ENCODE data around the gene POLR1D. TPM values are rescaled to one million over a fixed set of nuclear protein-coding genes. Genes with fewer than 3 reads are reported as not detected.

The POLR1D gene
- total RNA-seq, 1 donor from 2014 or later = 120 TPM

DNA sequence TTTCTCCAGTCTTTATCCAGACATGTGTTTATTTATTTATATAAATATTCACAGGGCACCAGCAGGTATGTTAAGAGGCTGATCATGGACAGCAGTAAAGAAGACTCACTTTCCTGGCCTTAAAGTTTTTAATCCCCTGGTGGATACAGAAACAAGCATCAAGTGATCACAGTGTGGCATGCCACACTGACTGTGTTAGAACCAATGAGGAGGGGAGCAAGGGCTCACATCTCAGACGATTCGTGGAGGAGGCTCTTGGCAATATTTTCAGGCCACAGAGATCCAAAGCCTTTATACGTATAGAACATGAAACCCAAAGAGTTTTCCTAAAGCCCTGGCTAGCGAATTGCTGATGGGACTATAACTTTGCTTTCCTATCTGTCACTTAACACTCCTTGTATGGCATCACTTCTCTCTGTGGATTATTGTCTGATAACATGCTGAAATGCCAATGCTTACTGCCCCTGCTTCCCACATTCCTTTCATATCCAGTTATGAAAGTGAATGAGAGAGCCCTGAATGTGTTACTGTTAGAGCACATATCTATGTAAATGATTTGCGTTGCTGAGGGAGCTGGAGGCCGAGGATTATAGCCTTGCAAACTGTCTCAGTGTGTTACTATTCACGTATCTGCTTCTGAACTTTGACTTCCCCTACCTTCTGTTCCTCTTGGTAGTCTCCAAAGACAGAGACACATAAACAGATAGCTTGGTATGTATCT, 37.6 kb downstream of the POLR1D start:
- H3K27me3 Mint-ChIP-seq (ENCODE audit: low read depth) = no peaks in the 10 kb centered on the region
- no peak for DNase-seq (ENCODE audit: low spot score in 2 of 2, unreplicated experiment in 2 of 2)
- H3K27ac Mint-ChIP-seq = peak overlapping the region; percentile 73
- peaks cover 15% of the 10 kb centered on the region for H3K4me1 Mint-ChIP-seq
- TF ChIP-seq, protein P1, sequence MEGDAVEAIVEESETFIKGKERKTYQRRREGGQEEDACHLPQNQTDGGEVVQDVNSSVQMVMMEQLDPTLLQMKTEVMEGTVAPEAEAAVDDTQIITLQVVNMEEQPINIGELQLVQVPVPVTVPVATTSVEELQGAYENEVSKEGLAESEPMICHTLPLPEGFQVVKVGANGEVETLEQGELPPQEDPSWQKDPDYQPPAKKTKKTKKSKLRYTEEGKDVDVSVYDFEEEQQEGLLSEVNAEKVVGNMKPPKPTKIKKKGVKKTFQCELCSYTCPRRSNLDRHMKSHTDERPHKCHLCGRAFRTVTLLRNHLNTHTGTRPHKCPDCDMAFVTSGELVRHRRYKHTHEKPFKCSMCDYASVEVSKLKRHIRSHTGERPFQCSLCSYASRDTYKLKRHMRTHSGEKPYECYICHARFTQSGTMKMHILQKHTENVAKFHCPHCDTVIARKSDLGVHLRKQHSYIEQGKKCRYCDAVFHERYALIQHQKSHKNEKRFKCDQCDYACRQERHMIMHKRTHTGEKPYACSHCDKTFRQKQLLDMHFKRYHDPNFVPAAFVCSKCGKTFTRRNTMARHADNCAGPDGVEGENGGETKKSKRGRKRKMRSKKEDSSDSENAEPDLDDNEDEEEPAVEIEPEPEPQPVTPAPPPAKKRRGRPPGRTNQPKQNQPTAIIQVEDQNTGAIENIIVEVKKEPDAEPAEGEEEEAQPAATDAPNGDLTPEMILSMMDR (IDR thresholded peaks at IDR 0.05; ENCODE audit: unreplicated experiment) = no peak
- no peaks in the 10 kb centered on the region for H3K9me3 Mint-ChIP-seq
- no peak overlapping the region for H3K4me3 Mint-ChIP-seq
- H3K36me3 Mint-ChIP-seq = peaks cover 12% of the 10 kb centered on the region

DNA sequence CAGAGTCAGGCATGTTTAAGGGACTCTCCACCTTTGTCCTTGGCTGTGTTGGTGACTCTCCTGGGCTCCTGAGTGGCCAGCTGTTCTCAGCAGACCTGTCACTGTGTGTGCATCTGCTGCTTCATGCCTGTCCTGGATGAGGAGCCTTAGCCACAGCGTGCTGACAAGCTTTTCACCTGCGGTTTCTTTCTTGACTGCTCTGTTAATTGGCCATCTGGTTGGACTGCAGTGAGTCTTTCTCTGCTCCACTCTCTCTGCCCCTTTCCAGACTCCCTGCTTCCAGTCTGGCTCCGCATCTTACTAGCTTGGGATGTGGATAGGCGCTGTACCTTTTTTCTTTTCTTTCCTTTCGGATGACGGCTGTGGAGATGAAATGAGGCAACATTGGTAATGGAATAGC, 38.8 kb downstream of the POLR1D start:
- no peaks in the 10 kb centered on the region for H3K27me3 Mint-ChIP-seq (ENCODE audit: low read depth)
- peaks cover 15% of the 10 kb centered on the region for H3K4me1 Mint-ChIP-seq
- no peak overlapping the region for H3K4me3 Mint-ChIP-seq
- peaks cover 12% of the 10 kb centered on the region for H3K36me3 Mint-ChIP-seq
- TF ChIP-seq, protein P1 (IDR thresholded peaks at IDR 0.05; ENCODE audit: unreplicated experiment) = no peak
- no peak overlapping the region for H3K27ac Mint-ChIP-seq
- no peak for DNase-seq (ENCODE audit: low spot score in 2 of 2, unreplicated experiment in 2 of 2)
- H3K9me3 Mint-ChIP-seq = no peaks in the 10 kb centered on the region

DNA sequence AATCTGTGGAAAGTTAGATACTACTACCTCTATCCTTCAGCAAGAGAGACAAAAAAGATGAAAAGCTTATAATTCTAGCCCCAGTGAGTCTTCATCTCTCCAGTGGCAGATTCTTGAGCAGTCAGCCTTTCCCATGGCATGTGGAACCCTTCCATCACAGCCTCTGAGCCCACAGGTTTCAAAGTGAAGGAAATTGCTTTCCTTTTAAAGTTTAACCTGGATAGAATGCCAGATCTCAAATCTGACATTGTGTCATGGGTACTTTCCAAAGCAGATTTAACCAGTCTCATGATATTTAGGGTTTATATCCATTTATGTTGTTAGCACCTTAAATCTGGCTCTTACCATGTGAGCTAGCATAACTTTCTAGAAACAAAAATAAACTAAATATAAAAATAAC, 39.3 kb downstream of the POLR1D start:
- TF ChIP-seq, protein P1 (IDR thresholded peaks at IDR 0.05; ENCODE audit: unreplicated experiment) = no peak
- DNase-seq (ENCODE audit: low spot score in 2 of 2, unreplicated experiment in 2 of 2) = no peak
- no peaks in the 10 kb centered on the region for H3K9me3 Mint-ChIP-seq
- peaks cover 14% of the 10 kb centered on the region for H3K36me3 Mint-ChIP-seq
- H3K4me3 Mint-ChIP-seq = no peak overlapping the region
- H3K27me3 Mint-ChIP-seq (ENCODE audit: low read depth) = no peaks in the 10 kb centered on the region
- H3K27ac Mint-ChIP-seq = no peak overlapping the region
- peaks cover 15% of the 10 kb centered on the region for H3K4me1 Mint-ChIP-seq

DNA sequence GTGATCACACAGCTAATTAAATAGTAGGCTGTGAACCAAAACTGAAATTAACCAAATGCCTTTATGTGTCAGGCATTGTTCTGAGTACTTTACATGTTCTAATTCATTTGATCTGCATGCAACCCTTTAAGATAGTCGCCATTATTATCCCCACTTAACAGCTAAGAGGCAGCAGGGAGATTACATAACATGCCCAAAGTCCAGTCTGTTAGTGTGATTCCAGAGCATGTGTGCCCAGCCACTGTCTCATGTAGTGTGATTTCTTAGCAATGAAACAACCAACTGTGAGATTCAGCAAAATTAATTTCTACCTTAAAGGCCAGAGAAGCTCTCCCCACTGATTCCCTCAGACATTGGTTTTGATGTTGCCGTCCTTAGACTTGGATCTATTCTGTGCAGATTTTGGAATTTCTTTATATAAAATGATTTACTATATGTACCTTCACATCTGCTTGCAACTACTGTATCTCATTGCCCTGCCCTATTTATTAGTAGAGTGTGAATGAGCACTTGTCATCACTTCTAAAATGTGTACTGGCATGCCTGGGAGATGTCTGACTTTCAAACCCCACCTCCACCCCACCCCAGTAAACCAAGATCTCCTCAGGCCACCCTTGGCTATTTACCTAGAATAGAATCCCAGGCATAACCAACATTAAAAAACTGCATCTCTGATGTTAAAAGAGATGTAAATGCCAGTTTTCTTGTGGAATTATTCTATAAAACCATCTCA, 41.2 kb downstream of the POLR1D start:
- TF ChIP-seq, protein P1 (IDR thresholded peaks at IDR 0.05; ENCODE audit: unreplicated experiment) = no peak
- H3K27me3 Mint-ChIP-seq (ENCODE audit: low read depth) = no peaks in the 10 kb centered on the region

DNA sequence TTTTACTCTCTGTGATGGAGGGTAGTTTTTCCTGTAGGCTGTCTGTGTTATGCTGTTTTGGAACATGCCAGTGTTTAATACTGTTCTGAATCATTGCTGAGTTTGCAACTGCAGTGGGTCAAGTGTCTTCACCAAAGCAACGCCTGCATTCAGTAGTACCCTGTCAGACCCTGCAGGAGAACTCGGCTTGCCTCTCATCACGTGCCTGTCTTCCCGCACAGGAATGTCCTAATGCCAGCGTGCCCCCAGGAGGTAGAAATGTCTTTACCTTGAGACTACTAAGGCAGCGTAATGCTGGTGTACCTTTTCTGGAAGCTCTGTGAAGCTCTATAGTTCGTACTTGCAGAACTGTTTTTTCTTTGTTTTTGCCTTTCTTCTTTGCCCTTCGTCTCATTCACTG, 42.3 kb downstream of the POLR1D start:
- H3K4me3 Mint-ChIP-seq = no peak overlapping the region
- no peaks in the 10 kb centered on the region for H3K27me3 Mint-ChIP-seq (ENCODE audit: low read depth)
- no peak for DNase-seq (ENCODE audit: low spot score in 2 of 2, unreplicated experiment in 2 of 2)
- H3K9me3 Mint-ChIP-seq = no peaks in the 10 kb centered on the region
- TF ChIP-seq, protein P1 (IDR thresholded peaks at IDR 0.05; ENCODE audit: unreplicated experiment) = no peak
- peaks cover 16% of the 10 kb centered on the region for H3K36me3 Mint-ChIP-seq
- H3K27ac Mint-ChIP-seq = no peak overlapping the region
- peaks cover 8% of the 10 kb centered on the region for H3K4me1 Mint-ChIP-seq

More for the DNA sequence above, 41.2 kb downstream of the POLR1D start:
- no peak for DNase-seq (ENCODE audit: low spot score in 2 of 2, unreplicated experiment in 2 of 2)
- Mint-ChIP-seq H3K9me3 (no peaks in the 10 kb centered on the region), H3K27ac (no peak overlapping the region), H3K36me3 (peaks cover 16% of the 10 kb centered on the region), H3K4me3 (no peak overlapping the region), H3K4me1 (peaks cover 15% of the 10 kb centered on the region)

All from mesothelial cell of epicardium (in vitro differentiated cells).